B cell (primary cell): ENCODE data around the gene FUT9. TPM values are rescaled to one million over a fixed set of nuclear protein-coding genes. Genes with fewer than 3 reads are reported as not detected.
"Not testable (repeated sequence)": the region's sequence is repeated elsewhere in the genome, so short reads cannot be mapped to it uniquely, and the experiment has no call there.

Experiments used
- ATAC-seq: fragments of 200-7000 bp; cut with Tn5 transposase; one replicate; pipeline ENCODE4 v1.10.0; 2021; ENCODE audit warnings: low read depth, mild to moderate bottlenecking, moderate number of reproducible peaks, moderate library complexity
- CTCF ChIA-PET: fragments of 350-600 bp; sonication (Branson Sonifier 250); formaldehyde crosslinking; loops from one replicate; lab custom pipeline; 2021; ENCODE audit warnings: antibody characterized with exemption, inconsistent platforms; lab: Charles Lee
- POLR2A ChIA-PET: fragments of 350-600 bp; sonication (Branson Sonifier 250); formaldehyde crosslinking; loops from one replicate; lab custom pipeline; 2021; ENCODE audit warnings: antibody characterized with exemption; lab: Charles Lee
- DNase-seq: peaks from one replicate; pipeline ENCODE4 v3.0.0; 2013
- H2AFZ ChIP-seq: 2 replicates; pipeline ENCODE4 v1.6.1; 2012; ENCODE audit warnings: mild to moderate bottlenecking, low read depth, low read length; ENCODE audit not compliant: insufficient read depth, poor library complexity, severe bottlenecking
- H3K27ac ChIP-seq, 2 donors: 1 replicate in 1 of 2; 2 replicates in 1 of 2; pipeline ENCODE4 v1.5.1; 2012 to 2013; ENCODE audit warnings: low read length in 2 of 2, mild to moderate bottlenecking in 2 of 2, moderate library complexity in 1 of 2
- H3K27me3 ChIP-seq, 4 experiments: fragments of 200-600 bp in 1 of 4; sonication (generic) in 1 of 4; replicated peaks in 1 of 4; 1 replicate in 2 of 4; 2 replicates in 2 of 4; pipeline versions ENCODE4 v1.6.1 to v1.7.0; 2013 to 2016; ENCODE audit warnings: low read length in 3 of 4, mild to moderate bottlenecking in 2 of 4, mixed read lengths in 1 of 4, moderate library complexity in 1 of 4; ENCODE audit not compliant: insufficient read depth in 4 of 4, control insufficient read depth in 3 of 4; ENCODE audit errors: control extremely low read depth in 1 of 4
- H3K36me3 ChIP-seq, 2 experiments: replicated peaks in 1 of 2; 1 replicate in 1 of 2; 2 replicates in 1 of 2; pipeline versions ENCODE4 v1.6.1 to v1.7.1; 2013; ENCODE audit warnings: low read length in 1 of 2; ENCODE audit not compliant: insufficient read depth in 2 of 2, control insufficient read depth in 1 of 2; ENCODE audit errors: control extremely low read depth in 1 of 2, extremely low read depth in 1 of 2
- H3K4me1 ChIP-seq, 2 donors: fragments of 200-600 bp in 1 of 2; sonication (generic) in 1 of 2; 1 replicate in 1 of 2; 2 replicates in 1 of 2; pipeline versions ENCODE4 v1.5.1 to v1.6.1; 2013 to 2017; ENCODE audit warnings: low read length in 2 of 2; ENCODE audit not compliant: control insufficient read depth in 2 of 2, insufficient read depth in 2 of 2
- H3K4me2 ChIP-seq: replicated peaks from 2 replicates; pipeline ENCODE3; 2012; ENCODE audit warnings: mild to moderate bottlenecking, low read depth, low read length; ENCODE audit not compliant: poor library complexity, severe bottlenecking
- H3K4me3 ChIP-seq, 5 experiments: fragments of 200-600 bp in 1 of 5; sonication (generic) in 1 of 5; 1 replicate in 3 of 5; 2 replicates in 2 of 5; pipeline versions ENCODE4 v1.5.1 to v1.7.0; 2011 to 2016; ENCODE audit warnings: low read length in 4 of 5, mild to moderate bottlenecking in 4 of 5, low read depth in 2 of 5, control low read depth in 1 of 5, moderate library complexity in 1 of 5; ENCODE audit not compliant: insufficient read depth in 1 of 5; ENCODE audit errors: control extremely low read depth in 1 of 5, extremely low read depth in 1 of 5
- H3K79me2 ChIP-seq: fragments of 200-600 bp; sonication (generic); one replicate; pipeline ENCODE4 v1.6.0; 2016; ENCODE audit warnings: low read length; ENCODE audit not compliant: control insufficient read depth, insufficient read depth
- H3K9ac ChIP-seq: fragments of 200-600 bp; sonication (generic); 2 replicates; pipeline ENCODE4 v1.6.1; 2017; ENCODE audit warnings: mild to moderate bottlenecking, low read length, moderate library complexity
- H3K9me3 ChIP-seq, 3 donors: one replicate each; pipeline versions ENCODE4 v1.6.1 to v1.7.1; 2013; ENCODE audit warnings: low read length in 2 of 3; ENCODE audit not compliant: control insufficient read depth in 2 of 3, insufficient read depth in 1 of 3; ENCODE audit errors: control extremely low read depth in 1 of 3
- H4K20me1 ChIP-seq: 2 replicates; pipeline ENCODE4 v1.6.0; 2012; ENCODE audit warnings: mild to moderate bottlenecking, low read length; ENCODE audit not compliant: insufficient read depth, control insufficient read depth, poor library complexity, severe bottlenecking
- H3K27ac Mint-ChIP-seq: one replicate; pipeline ENCODE4 v1.8.0; 2021; ENCODE audit warnings: mixed read lengths
- H3K27me3 Mint-ChIP-seq: one replicate; pipeline ENCODE4 v1.8.0; 2021; ENCODE audit warnings: mixed read lengths
- H3K4me1 Mint-ChIP-seq: one replicate; pipeline ENCODE4 v1.8.0; 2021; ENCODE audit warnings: mixed read lengths
- H3K4me3 Mint-ChIP-seq: one replicate; pipeline ENCODE4 v1.8.0; 2021; ENCODE audit warnings: mixed read lengths
- H3K9me3 Mint-ChIP-seq: one replicate; pipeline ENCODE4 v1.8.0; 2022; ENCODE audit warnings: mixed read lengths; ENCODE audit not compliant: insufficient read depth
- CTCF ChIP-seq: fragments of 200-600 bp; IDR thresholded peaks from one replicate; pipeline ENCODE4 v1.8.0; 2022; ENCODE audit warnings: antibody characterized with exemption, mild to moderate bottlenecking
- EZH2 ChIP-seq: IDR thresholded peaks from 2 replicates; pipeline ENCODE4 v1.6.1; 2012; ENCODE audit warnings: borderline replicate concordance, low read depth, mild to moderate bottlenecking, moderate library complexity, low read length; ENCODE audit not compliant: insufficient read depth, poor library complexity, severe bottlenecking
- WGBS: methylation state at CpG from one replicate; pipeline ENCODE4 v1.1.5; 2013; ENCODE audit warnings: missing lambda C conversion rate; ENCODE audit not compliant: insufficient coverage; 5-methylcytosine and 5-hydroxymethylcytosine counted together
- intact Hi-C: fragments of 100-400 bp; cut with micrococcal nuclease; formaldehyde crosslinking; loops from one replicate; pipeline ENCODE4 v1.10.0; 2022
- polyA plus RNA-seq: library from polyadenylated mRNA; depleted of rRNA; stranded (reverse); fragments of >200 nt; gene quantifications from 2 replicates; pipeline ENCODE4 v1.2.3, GENCODE V29; 2012
- total RNA-seq, 2 donors: library from RNA; stranded (reverse); fragments of 120-200 nt in 1 of 2; gene quantifications; 1 replicate in 1 of 2; 2 replicates in 1 of 2; pipeline versions ENCODE4 v1.2.3 to v1.2.4, GENCODE V29; 2013 to 2022

Gene FUT9
- total and polyA plus RNA-seq, 2 donors (not counting 1 experiment from before 2014, with no cell fraction given) = not detected

DNA sequence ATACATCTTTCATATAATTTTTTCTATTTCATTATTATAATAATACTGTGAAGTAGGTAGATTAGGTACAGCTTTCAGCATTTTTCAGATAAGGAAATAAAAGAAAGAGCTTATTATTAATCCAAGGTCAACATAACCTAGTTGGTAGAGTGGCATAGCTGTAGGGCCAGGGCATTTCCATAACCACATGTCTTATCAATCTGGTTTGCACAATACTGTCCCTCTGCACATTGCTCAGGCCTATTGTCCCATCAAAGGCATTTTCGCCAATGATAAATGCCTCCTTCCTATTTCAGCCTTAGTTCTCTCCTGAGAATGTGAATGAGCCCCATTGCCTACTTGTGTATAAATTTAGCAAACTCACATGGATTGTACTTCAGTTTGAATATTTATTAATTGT lies 234.0 kb downstream of the FUT9 start:
- Histone ChIP-seq H3K36me3 (no peaks in the 10 kb centered on the region), H3K4me2 (no peak overlapping the region), H3K9ac (no peak overlapping the region), H3K79me2 (no peaks in the 10 kb centered on the region), H3K27me3 (no peaks in the 10 kb centered on the region), H3K4me1 (no peaks in the 10 kb centered on the region), H3K4me3 (no peak overlapping the region), H3K27ac (no peak overlapping the region), H3K9me3 (no peaks in the 10 kb centered on the region), H4K20me1 (no peaks in the 10 kb centered on the region), H2AFZ (no peak overlapping the region)
- intact Hi-C loops = no loop called here
- Mint-ChIP-seq H3K4me3 (no peak overlapping the region), H3K9me3 (no peaks in the 10 kb centered on the region), H3K27ac (no peak overlapping the region), H3K27me3 (no peaks in the 10 kb centered on the region), H3K4me1 (no peaks in the 10 kb centered on the region)
- ATAC-seq (no peak), DNase-seq (no peak)
- ChIA-PET POLR2A (no interaction called here), CTCF (no interaction called here)
- no CpG with 5 or more reads among the region's 1 CpG for WGBS
- TF ChIP-seq EZH2 (no peak), CTCF (no peak)

GRCh38 chr6:96257751-96258150 lies 242.0 kb downstream of the FUT9 start:
- no peak overlapping the region for H3K4me3 Mint-ChIP-seq
- ATAC-seq = no peak
- no peaks in the 10 kb centered on the region for H3K9me3 Mint-ChIP-seq
- Histone ChIP-seq H3K27ac (no peak overlapping the region), H3K27me3 (no peaks in the 10 kb centered on the region), H3K79me2 (no peaks in the 10 kb centered on the region), H2AFZ (no peak overlapping the region), H3K4me3 (no peak overlapping the region), H3K36me3 (no peaks in the 10 kb centered on the region), H3K4me1 (no peaks in the 10 kb centered on the region), H3K4me2 (no peak overlapping the region), H3K9ac (no peak overlapping the region), H4K20me1 (no peaks in the 10 kb centered on the region), H3K9me3 (peaks cover 0 to 4% (median 0%) of the 10 kb centered on the region in 3 donors)
- intact Hi-C loops = no loop called here
- CTCF ChIA-PET = no interaction called here
- no peak overlapping the region for H3K27ac Mint-ChIP-seq
- WGBS = no CpG with 5 or more reads among the region's 1 CpG
- no peaks in the 10 kb centered on the region for H3K27me3 Mint-ChIP-seq
- no peak for DNase-seq
- POLR2A ChIA-PET = no interaction called here
- TF ChIP-seq CTCF (no peak), EZH2 (no peak)
- no peaks in the 10 kb centered on the region for H3K4me1 Mint-ChIP-seq

DNA sequence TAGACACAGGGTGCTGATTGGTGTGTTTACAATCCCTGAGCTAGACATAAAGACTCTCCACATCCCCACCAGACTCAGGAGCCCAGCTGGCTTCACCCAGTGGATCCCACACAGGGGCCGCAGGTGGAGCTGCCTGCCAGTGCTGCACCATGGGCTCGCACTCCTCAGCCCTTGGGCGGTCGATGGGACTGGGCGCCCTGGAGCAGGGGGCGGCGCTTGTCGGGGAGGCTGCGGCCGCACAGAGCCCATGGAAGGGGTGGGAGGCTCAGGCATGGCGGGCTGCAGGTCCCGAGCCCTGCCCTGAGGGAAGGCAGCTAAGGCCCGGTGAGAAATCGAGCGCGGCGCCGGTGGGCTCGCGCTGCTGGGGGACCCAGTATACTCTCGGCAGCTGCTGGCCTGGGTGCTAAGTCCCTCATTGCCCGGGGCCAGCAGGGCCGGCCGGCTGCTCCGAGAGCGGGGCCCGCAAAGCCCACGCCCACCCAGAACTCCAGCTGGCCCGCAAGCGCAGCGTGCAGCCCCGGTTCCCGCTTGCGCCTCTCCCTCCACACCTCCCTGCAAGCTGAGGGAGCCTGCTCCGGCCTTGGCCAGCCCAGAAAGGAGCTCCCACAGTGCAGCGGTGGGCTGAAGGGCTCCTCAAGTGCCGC lies 245.1 kb downstream of the FUT9 start:
- POLR2A ChIA-PET, H4K20me1 ChIP-seq, H3K27ac Mint-ChIP-seq, H3K27me3 Mint-ChIP-seq, CTCF ChIA-PET, H3K9ac ChIP-seq, H3K9me3 Mint-ChIP-seq, H3K36me3 ChIP-seq, H3K4me2 ChIP-seq, H3K79me2 ChIP-seq, intact Hi-C loops, H3K4me3 ChIP-seq, H3K4me1 Mint-ChIP-seq, ATAC-seq, H3K9me3 ChIP-seq, DNase-seq, H3K27ac ChIP-seq, H3K4me3 Mint-ChIP-seq, H3K27me3 ChIP-seq, H2AFZ ChIP-seq, H3K4me1 ChIP-seq: not testable (repeated sequence)
- WGBS = 96% methylated on average over 35 of the region's 37 CpGs
